GM18909 (cell line): ENCODE results near the gene IFNA1.
"Not testable (repeated sequence)": the region's sequence is repeated elsewhere in the genome, so short reads cannot be mapped to it uniquely, and the experiment has no call there.

ENCODE experiments used
- ATAC-seq: cut with Tn5 transposase; IDR thresholded peaks from one replicate; pipeline ENCODE4 v1.9.1; 2021; ENCODE audit warnings: mild to moderate bottlenecking; ENCODE audit not compliant: unreplicated experiment, poor library complexity

Gene IFNA1

GRCh38 chr9:21443849-21444625 is 3.8 kb downstream of the IFNA1 start:
- peak; percentile 92 for ATAC-seq

GRCh38 chr9:21449312-21449711 is 9.1 kb downstream of the IFNA1 start:
- not testable (repeated sequence) for ATAC-seq

- ATAC-seq: no peak
Observed at GRCh38 chr9:21450733-21451394, 10.6 kb downstream of the IFNA1 start.

GRCh38 chr9:21452681-21453080 is 12.4 kb downstream of the IFNA1 start:
- no peak for ATAC-seq

GRCh38 chr9:21454149-21454548 is 13.9 kb downstream of the IFNA1 start:
- no peak for ATAC-seq

GRCh38 chr9:21455320-21455719 is 15.1 kb downstream of the IFNA1 start:
- ATAC-seq: peak; percentile 87

- ATAC-seq: no peak
Observed at GRCh38 chr9:21461377-21461776, 21.1 kb downstream of the IFNA1 start.

GRCh38 chr9:21465138-21465537 is 24.9 kb downstream of the IFNA1 start:
- no peak for ATAC-seq

- no peak for ATAC-seq
Observed at GRCh38 chr9:21465859-21466518, 25.8 kb downstream of the IFNA1 start.

- no peak for ATAC-seq
Observed at GRCh38 chr9:21470126-21470525, 29.9 kb downstream of the IFNA1 start.

GRCh38 chr9:21473236-21473635 is 33.0 kb downstream of the IFNA1 start:
- ATAC-seq: no peak

- no peak for ATAC-seq
Observed at GRCh38 chr9:21477466-21477865, 37.2 kb downstream of the IFNA1 start.

GRCh38 chr9:21479152-21479702 is 39.0 kb downstream of the IFNA1 start:
- ATAC-seq: no peak

GRCh38 chr9:21481470-21482056 is 41.3 kb downstream of the IFNA1 start:
- ATAC-seq: no peak

GRCh38 chr9:21482213-21482612 is 42.0 kb downstream of the IFNA1 start, which contains the start of gene IFNE:
IFNE (minus strand) TSS chr9:21482313; CDS start chr9:21481694, 619 bp downstream.
- no peak for ATAC-seq
